ENCODE measurements around the gene GPR162.

The GPR162 gene

DNA sequence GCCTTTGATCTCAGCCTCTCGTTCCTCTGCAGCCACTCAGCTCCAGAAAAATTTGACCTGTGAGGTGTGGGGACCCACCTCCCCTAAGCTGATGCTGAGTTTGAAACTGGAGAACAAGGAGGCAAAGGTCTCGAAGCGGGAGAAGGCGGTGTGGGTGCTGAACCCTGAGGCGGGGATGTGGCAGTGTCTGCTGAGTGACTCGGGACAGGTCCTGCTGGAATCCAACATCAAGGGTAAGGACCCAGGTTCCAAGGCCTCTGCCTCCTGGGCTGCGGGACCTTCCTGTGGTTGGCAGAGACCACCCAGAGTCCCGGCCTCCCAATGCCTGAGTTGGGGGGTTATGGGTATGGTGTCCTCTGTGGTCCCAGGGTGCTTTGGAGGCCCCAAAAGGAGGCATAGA, 4.5 kb upstream of the GPR162 start:
- H3K4me2 ChIP-seq (ENCODE audit: low read length): no peak overlapping the region
- H3K36me3 ChIP-seq (ENCODE audit: insufficient read depth, low read length): no peaks in the 10 kb centered on the region
- TF ChIP-seq CTCF (IDR thresholded peaks at IDR 0.05; ENCODE audit: low read length): no peak
- TF ChIP-seq EZH2 (IDR thresholded peaks at IDR 0.05; ENCODE audit: borderline replicate concordance, low read length): no peak
- H3K9me3 ChIP-seq (ENCODE audit: low read length): no peaks in the 10 kb centered on the region
- no peaks in the 10 kb centered on the region for H3K79me2 ChIP-seq (ENCODE audit: insufficient read depth, low read length)
- no peaks in the 10 kb centered on the region for H3F3A ChIP-seq (ENCODE audit: insufficient read depth, low read length)
- H3K27me3 ChIP-seq (ENCODE audit: insufficient read depth, low read length): peaks cover 4% of the 10 kb centered on the region; the same call in 1 of the 2 replicates
- H3K4me1 ChIP-seq (ENCODE audit: insufficient read depth, low read length, severe bottlenecking): peaks cover 9% of the 10 kb centered on the region
- H4K20me1 ChIP-seq (ENCODE audit: insufficient read depth, low read length): no peaks in the 10 kb centered on the region
- no peaks in the 10 kb centered on the region for H3K9me2 ChIP-seq (ENCODE audit: low read depth, low read length)
- H3K9ac ChIP-seq (ENCODE audit: low read length): no peak overlapping the region
- H2AFZ ChIP-seq (ENCODE audit: low read length): no peak overlapping the region
- no peak overlapping the region for H3K4me3 ChIP-seq (ENCODE audit: low read depth, low read length, poor library complexity, severe bottlenecking)
- H3K27ac ChIP-seq (ENCODE audit: low read depth, low read length, poor library complexity, severe bottlenecking): no peak overlapping the region

- Histone ChIP-seq H3K4me2 (ENCODE audit: low read length) (no peak overlapping the region), H3K79me2 (ENCODE audit: insufficient read depth, low read length) (no peaks in the 10 kb centered on the region), H3F3A (ENCODE audit: insufficient read depth, low read length) (no peaks in the 10 kb centered on the region), H3K9me2 (ENCODE audit: low read depth, low read length) (no peaks in the 10 kb centered on the region), H4K20me1 (ENCODE audit: insufficient read depth, low read length) (no peaks in the 10 kb centered on the region), H3K4me1 (ENCODE audit: insufficient read depth, low read length, severe bottlenecking) (peaks cover 3% of the 10 kb centered on the region), H3K27me3 (ENCODE audit: insufficient read depth, low read length) (peaks cover 4% of the 10 kb centered on the region; the same call in 1 of the 2 replicates), H2AFZ (ENCODE audit: low read length) (no peak overlapping the region), H3K36me3 (ENCODE audit: insufficient read depth, low read length) (no peaks in the 10 kb centered on the region), H3K9me3 (ENCODE audit: low read length) (no peaks in the 10 kb centered on the region), H3K9ac (ENCODE audit: low read length) (no peak overlapping the region), H3K4me3 (ENCODE audit: low read depth, low read length, poor library complexity, severe bottlenecking) (no peak overlapping the region), H3K27ac (ENCODE audit: low read depth, low read length, poor library complexity, severe bottlenecking) (no peak overlapping the region)
- TF ChIP-seq EZH2 (IDR thresholded peaks at IDR 0.05; ENCODE audit: borderline replicate concordance, low read length) (no peak), CTCF (IDR thresholded peaks at IDR 0.05; ENCODE audit: low read length) (no peak)
Measured at GRCh38 chr12:6817662-6818157, 3.9 kb upstream of the GPR162 start.

DNA sequence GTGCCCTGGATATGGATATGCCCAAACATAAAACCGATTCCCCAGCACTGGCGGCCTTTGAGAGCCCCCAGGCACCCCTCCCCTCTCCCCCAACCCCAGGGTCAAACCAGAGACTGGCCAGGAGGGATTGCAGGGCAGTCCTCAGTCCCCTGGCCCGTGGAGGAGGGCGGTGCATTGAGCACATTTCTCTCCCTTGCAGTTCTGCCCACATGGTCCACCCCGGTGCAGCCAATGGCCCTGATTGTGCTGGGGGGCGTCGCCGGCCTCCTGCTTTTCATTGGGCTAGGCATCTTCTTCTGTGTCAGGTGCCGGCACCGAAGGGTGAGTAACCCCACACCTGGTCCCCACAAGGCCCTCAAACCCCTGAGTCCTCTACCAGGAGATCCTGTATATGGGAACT, 3.4 kb upstream of the GPR162 start:
- no peaks in the 10 kb centered on the region for H3K9me2 ChIP-seq (ENCODE audit: low read depth, low read length)
- H3K27ac ChIP-seq (ENCODE audit: low read depth, low read length, poor library complexity, severe bottlenecking): no peak overlapping the region
- no peaks in the 10 kb centered on the region for H4K20me1 ChIP-seq (ENCODE audit: insufficient read depth, low read length)
- peaks cover 4% of the 10 kb centered on the region; the same call in 1 of the 2 replicates for H3K27me3 ChIP-seq (ENCODE audit: insufficient read depth, low read length)
- TF ChIP-seq EZH2 (IDR thresholded peaks at IDR 0.05; ENCODE audit: borderline replicate concordance, low read length) (no peak), CTCF (IDR thresholded peaks at IDR 0.05; ENCODE audit: low read length) (no peak)
- H2AFZ ChIP-seq (ENCODE audit: low read length): no peak overlapping the region
- H3K9ac ChIP-seq (ENCODE audit: low read length): no peak overlapping the region
- H3K4me1 ChIP-seq (ENCODE audit: insufficient read depth, low read length, severe bottlenecking): no peaks in the 10 kb centered on the region
- no peak overlapping the region for H3K4me2 ChIP-seq (ENCODE audit: low read length)
- no peaks in the 10 kb centered on the region for H3K79me2 ChIP-seq (ENCODE audit: insufficient read depth, low read length)
- no peaks in the 10 kb centered on the region for H3K36me3 ChIP-seq (ENCODE audit: insufficient read depth, low read length)
- H3F3A ChIP-seq (ENCODE audit: insufficient read depth, low read length): no peaks in the 10 kb centered on the region
- no peaks in the 10 kb centered on the region for H3K9me3 ChIP-seq (ENCODE audit: low read length)
- no peak overlapping the region for H3K4me3 ChIP-seq (ENCODE audit: low read depth, low read length, poor library complexity, severe bottlenecking)

All from OCI-LY1 (cell line).